ENCODE results near the gene RBM20. TPM values are rescaled to one million over a fixed set of nuclear protein-coding genes. Genes with fewer than 3 reads are reported as not detected.

The RBM20 gene
- total and polyA plus RNA-seq, 2 of the 4 experiments (the other 2 are of a cell fraction), result under 0.01 to 0.15 TPM

GRCh38 chr10:110748970-110749369, 104.8 kb downstream of the RBM20 start:
- no peak overlapping the region for H3K14ac ChIP-seq (replicated peaks; ENCODE audit: low read depth, low read length)
- no TSS peak for BruUV-seq (replicated peaks)
- dilution Hi-C loops (cut with HindIII; ENCODE audit: low sequenced_read_pairs, unreplicated experiment), result no loop called here
- ChIA-PET POLR2A (ENCODE audit: unreplicated experiment) (no interaction called here), CTCF (no interaction called here)
- H2BK15ac ChIP-seq (ENCODE audit: low read depth, low read length), result no peak overlapping the region
- H2AK9ac ChIP-seq (replicated peaks; ENCODE audit: low read depth, low read length, poor library complexity), result no peak overlapping the region
- no peak overlapping the region for H3K18ac ChIP-seq (ENCODE audit: low read depth, low read length)
- TF ChIP-seq RAD21 (IDR thresholded peaks at IDR 0.05; ENCODE audit: low read length), result no peak
- no peak for TF ChIP-seq SMC3 (IDR thresholded peaks at IDR 0.05; ENCODE audit: low read depth, low read length)
- TF ChIP-seq BHLHE40 (IDR thresholded peaks at IDR 0.05; ENCODE audit: low read depth, low read length), result no peak
- TF ChIP-seq ELK1 (IDR thresholded peaks at IDR 0.05; ENCODE audit: borderline replicate concordance, low read depth, low read length), result no peak
- no peak for TF ChIP-seq MAZ (IDR thresholded peaks at IDR 0.05; ENCODE audit: borderline replicate concordance, low read depth, low read length)
- no peak for TF ChIP-seq FOS (IDR thresholded peaks at IDR 0.05; ENCODE audit: low read depth, low read length)
- no peak for TF ChIP-seq USF2 (IDR thresholded peaks at IDR 0.05; ENCODE audit: low read depth, low read length)
- no peak for TF ChIP-seq RFX5 (IDR thresholded peaks at IDR 0.05; ENCODE audit: low read depth, low read length)
- no peak for TF ChIP-seq NFE2L2 (IDR thresholded peaks at IDR 0.05; ENCODE audit: low read depth, low read length)
- no peak for TF ChIP-seq CHD1 (IDR thresholded peaks at IDR 0.05; ENCODE audit: low read depth, low read length)
- TF ChIP-seq POLR2A (IDR thresholded peaks at IDR 0.05; ENCODE audit: low read depth, low read length), result no peak
- no peak for TF ChIP-seq MAFK (IDR thresholded peaks at IDR 0.05; ENCODE audit: low read depth, low read length)
- no peak for TF ChIP-seq CEBPB (IDR thresholded peaks at IDR 0.05; ENCODE audit: low read depth, low read length)
- no peak for TF ChIP-seq CTCF (conservative IDR thresholded peaks at IDR 0.05; ENCODE audit: low read depth, low read length)
- TF ChIP-seq RCOR1 (IDR thresholded peaks at IDR 0.05; ENCODE audit: insufficient replicate concordance, low read length), result no peak
- no peak for TF ChIP-seq MXI1 (IDR thresholded peaks at IDR 0.05; ENCODE audit: borderline replicate concordance, low read depth, low read length)
- H3K4ac ChIP-seq (ENCODE audit: low read depth, low read length), result no peak overlapping the region
- H2BK120ac ChIP-seq (ENCODE audit: low read depth, low read length), result no peak overlapping the region
- no peaks in the 10 kb centered on the region for H3K79me1 ChIP-seq (ENCODE audit: low read depth in 1 of 2, low read length in 2 of 2)
- no peaks in the 10 kb centered on the region for H3K4me1 ChIP-seq (ENCODE audit: control insufficient read depth, insufficient read depth, low read length)
- no peak overlapping the region for H4K91ac ChIP-seq (ENCODE audit: insufficient read depth, low read depth, low read length)
- H3K9ac ChIP-seq (ENCODE audit: low read depth, low read length), result no peak overlapping the region
- no peak overlapping the region for H2BK20ac ChIP-seq (ENCODE audit: low read depth, low read length)
- H3K27ac ChIP-seq (ENCODE audit: insufficient read depth, low read length), result no peak overlapping the region
- H3K56ac ChIP-seq (ENCODE audit: extremely low read depth, insufficient read depth, low read length), result no peak overlapping the region
- H3K4me3 ChIP-seq (ENCODE audit: insufficient read depth, low read depth, low read length), result no peak overlapping the region
- no peak overlapping the region for H4K8ac ChIP-seq (ENCODE audit: low read depth in 2 of 2, low read length in 2 of 2)
- intact Hi-C loops (cut with micrococcal nuclease), result loop anchor here (5.0 to 10.0 kb wide), 2 partner anchors 246 to 1388 kb away; no protein-coding TSS in a partner anchor
- peaks cover 2% of the 10 kb centered on the region; the same call in 1 of the 2 replicates for H3K9me3 ChIP-seq (ENCODE audit: control insufficient read depth, insufficient read depth, low read length)
- peaks cover 5% of the 10 kb centered on the region; the same call in 1 of the 2 replicates for H3K27me3 ChIP-seq (ENCODE audit: control insufficient read depth, insufficient read depth, low read length)
- H4K20me1 ChIP-seq (ENCODE audit: insufficient read depth, low read length), result no peaks in the 10 kb centered on the region; the same call in 1 of the 2 replicates
- no peak overlapping the region for H3K4me2 ChIP-seq (ENCODE audit: low read depth, low read length)
- no peak for ATAC-seq (ENCODE audit: low read depth)
- H2BK5ac ChIP-seq (ENCODE audit: low read depth, low read length, poor library complexity, severe bottlenecking), result no peak overlapping the region
- H2AFZ ChIP-seq (replicated peaks; ENCODE audit: low read length, poor library complexity), result no peak overlapping the region
- H2AK5ac ChIP-seq (ENCODE audit: low read depth, low read length), result no peak overlapping the region
- no peak overlapping the region for H4K5ac ChIP-seq (ENCODE audit: low read depth, low read length)
- in situ Hi-C loops (cut with MboI; ENCODE audit: low sequenced_read_pairs), result loop anchor here (10.0 kb wide), 3 partner anchors 134 to 1386 kb away; no protein-coding TSS in a partner anchor
- H3K9me1 ChIP-seq (ENCODE audit: insufficient read depth, low read length), result no peaks in the 10 kb centered on the region
- H3K23ac ChIP-seq (ENCODE audit: low read depth, low read length), result no peak overlapping the region
- H3K36me3 ChIP-seq (ENCODE audit: control insufficient read depth, insufficient read depth, low read length), result no peaks in the 10 kb centered on the region
- WGBS, 2 experiments (ENCODE audit: extremely low coverage in 2 of 2, insufficient read length in 1 of 2), result no CpG with 5 or more reads among the region's 3 CpGs
- no peak for DNase-seq
